KMS-11 (cell line): ENCODE data around the gene SP140L.
"Not testable (repeated sequence)": the region's sequence is repeated elsewhere in the genome, so short reads cannot be mapped to it uniquely, and the experiment has no call there.

Source experiments
- H2AFZ ChIP-seq: fragments of 200-600 bp; sonication (generic); 2 replicates; pipeline ENCODE4 v1.6.1; 2016; ENCODE audit warnings: antibody characterized with exemption, mixed run types, low read depth
- H3K27ac ChIP-seq: fragments of 200-600 bp; sonication (generic); 2 replicates; pipeline ENCODE4 v1.6.1; 2016; ENCODE audit warnings: mild to moderate bottlenecking, mixed run types
- H3K27me3 ChIP-seq: fragments of 200-600 bp; sonication (generic); 2 replicates; pipeline ENCODE4 v1.6.1; 2017; ENCODE audit warnings: mild to moderate bottlenecking, low read depth, mixed run types, moderate library complexity; ENCODE audit not compliant: insufficient read depth
- H3K36me3 ChIP-seq: fragments of 200-600 bp; sonication (generic); 2 replicates; pipeline ENCODE4 v1.6.1; 2017; ENCODE audit warnings: mild to moderate bottlenecking, mixed run types; ENCODE audit not compliant: insufficient read depth
- H3K4me1 ChIP-seq: fragments of 200-600 bp; sonication (generic); 2 replicates; pipeline ENCODE4 v1.6.1; 2016; ENCODE audit warnings: mild to moderate bottlenecking, low read depth, mixed run types; ENCODE audit not compliant: poor library complexity, severe bottlenecking
- H3K4me2 ChIP-seq: fragments of 200-600 bp; sonication (generic); 2 replicates; pipeline ENCODE4 v1.7.0; 2016; ENCODE audit warnings: mild to moderate bottlenecking, mixed run types
- H3K4me3 ChIP-seq: fragments of 200-600 bp; sonication (generic); IDR thresholded peaks from 2 replicates; pipeline ENCODE4 v1.6.1; 2017; ENCODE audit warnings: low read depth, low read length, mixed read lengths; ENCODE audit not compliant: insufficient read depth
- H3K79me2 ChIP-seq: fragments of 200-600 bp; sonication (generic); 2 replicates; pipeline ENCODE4 v1.6.1; 2016; ENCODE audit warnings: low read depth, mixed run types; ENCODE audit not compliant: insufficient read depth
- H3K9ac ChIP-seq: fragments of 200-600 bp; sonication (generic); 2 replicates; pipeline ENCODE4 v1.6.1; 2016; ENCODE audit warnings: mild to moderate bottlenecking, mixed run types
- H4K20me1 ChIP-seq: fragments of 200-600 bp; sonication (generic); 2 replicates; pipeline ENCODE4 v1.6.1; 2016; ENCODE audit warnings: mild to moderate bottlenecking, mixed run types; ENCODE audit not compliant: insufficient read depth
- CTCF ChIP-seq: fragments of 200-600 bp; sonication (generic); conservative IDR thresholded peaks from 2 replicates; pipeline ENCODE4 v1.6.1; 2017; ENCODE audit warnings: low read depth, mild to moderate bottlenecking, antibody characterized with exemption, low read length, moderate library complexity, mixed read lengths

Gene SP140L

DNA sequence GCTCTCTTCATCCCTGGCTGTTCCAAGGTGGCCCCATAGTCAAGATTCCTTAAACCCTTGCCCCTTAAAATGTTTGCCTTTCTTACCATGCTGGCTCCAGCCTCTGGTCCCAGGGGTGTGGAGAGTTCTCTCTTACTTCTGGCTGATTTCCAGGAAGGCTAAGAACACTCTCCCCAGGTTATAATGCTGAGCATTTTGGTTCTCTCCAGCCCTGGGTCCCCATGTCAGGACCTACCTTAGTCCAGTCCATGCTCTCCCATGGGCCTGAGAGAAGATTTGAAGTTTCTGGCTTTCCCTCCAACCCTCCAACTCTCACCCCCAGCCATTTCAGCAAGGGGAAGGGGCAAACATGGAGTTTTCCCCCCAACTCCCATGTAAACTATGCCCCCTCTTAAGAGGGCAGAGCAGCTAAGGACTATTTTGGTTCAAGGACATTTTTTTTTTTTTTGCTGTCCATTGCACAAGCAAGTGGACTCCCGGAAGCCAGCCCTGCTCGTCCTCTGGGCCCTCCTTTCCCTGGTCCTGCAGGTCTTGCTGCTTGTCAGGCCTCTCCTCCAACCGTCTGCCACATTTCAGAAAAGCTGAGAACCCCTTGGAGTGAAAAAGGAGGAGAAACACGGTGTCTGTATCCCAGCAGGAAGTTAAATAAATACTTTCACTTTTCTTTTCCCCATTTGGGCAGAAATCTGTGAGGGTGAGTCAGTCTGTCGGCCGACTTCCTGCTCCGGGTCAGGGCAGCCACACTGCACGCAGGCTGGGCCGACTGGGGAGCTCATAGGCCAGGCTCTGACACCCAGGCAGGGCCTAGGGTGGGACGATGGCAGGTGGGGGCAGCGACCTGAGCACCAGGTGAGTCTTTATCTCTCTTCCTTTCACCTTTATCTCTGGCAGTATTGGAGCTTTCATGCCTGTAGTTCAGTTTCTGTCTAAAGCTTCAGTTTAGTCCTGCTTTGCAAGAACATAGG is at the start of gene SP140L:
TSS of gene SP140L (plus strand) at position 741 of the 965 bp plus-strand sequence. CDS start at position 818, 77 bp downstream.
- peak within 1 kb of the TSS; percentile 78; the same call in 1 of the 2 replicates for H2AFZ ChIP-seq
- peak within 1 kb of the TSS; percentile 46; the same call in 1 of the 2 replicates for H3K27ac ChIP-seq
- peak within 1 kb of the TSS; percentile 86 for H3K4me2 ChIP-seq
- H3K27me3 ChIP-seq, result no peaks in the 10 kb centered on the region
- no peaks in the 10 kb centered on the region for H3K36me3 ChIP-seq
- peak within 1 kb of the TSS; percentile 47; the same call in 1 of the 2 replicates for H3K9ac ChIP-seq
- no peak within 1 kb of the TSS for H3K4me3 ChIP-seq
- H3K4me1 ChIP-seq, result peaks cover 22% of the 10 kb centered on the region
- H4K20me1 ChIP-seq, result no peaks in the 10 kb centered on the region
- H3K79me2 ChIP-seq, result 0 out of 2 replicates have a peak, but pooled peaks cover 7% of the 10 kb centered on the region
- TF ChIP-seq CTCF, result no peak

DNA sequence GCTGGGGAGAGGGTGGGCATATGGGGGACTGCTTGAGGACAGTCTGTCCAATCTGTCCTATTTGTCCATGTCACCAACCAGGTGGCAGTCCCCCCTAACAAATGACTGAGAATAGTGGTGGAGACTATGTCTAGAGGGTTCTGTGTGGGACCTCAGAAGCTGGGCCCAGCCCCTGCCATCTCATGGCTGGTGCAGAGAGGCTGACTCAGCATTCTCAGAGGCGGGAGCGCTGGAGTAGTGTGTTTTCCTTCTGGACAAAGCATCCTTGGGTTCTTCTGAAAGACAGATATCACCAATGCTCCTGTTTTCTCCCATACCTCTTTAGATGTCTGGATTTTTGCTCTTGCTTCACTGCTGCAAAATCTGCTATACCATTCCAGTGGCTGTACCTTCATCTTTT is 44.1 kb upstream of the SP140L start:
- Histone ChIP-seq H3K36me3 (no peaks in the 10 kb centered on the region), H3K4me2 (no peak overlapping the region), H3K4me3 (no peak overlapping the region), H3K4me1 (peaks cover 2% of the 10 kb centered on the region), H4K20me1 (no peaks in the 10 kb centered on the region), H3K27me3 (no peaks in the 10 kb centered on the region), H3K9ac (no peak overlapping the region), H2AFZ (no peak overlapping the region), H3K79me2 (no peaks in the 10 kb centered on the region), H3K27ac (no peak overlapping the region)
- TF ChIP-seq CTCF, result no peak

DNA sequence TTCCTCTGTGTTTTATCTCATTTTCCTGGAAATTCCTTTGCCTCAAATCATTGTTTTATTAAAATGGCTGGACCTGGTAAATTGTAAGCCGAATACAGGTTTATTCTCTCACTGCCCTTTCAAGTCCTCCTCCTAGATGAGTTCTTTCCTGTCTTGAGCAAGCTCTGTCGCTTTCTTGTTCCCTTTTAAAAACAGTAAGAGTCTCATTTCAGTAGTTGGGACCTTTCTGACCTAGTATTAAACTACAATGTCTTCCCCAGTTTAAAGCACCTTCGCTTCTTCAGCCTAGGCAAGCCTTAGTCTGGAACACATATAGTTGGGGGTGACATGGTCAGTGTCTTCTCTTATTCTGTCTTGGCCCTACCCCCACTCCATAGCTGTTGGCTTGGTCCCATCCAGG is 40.9 kb upstream of the SP140L start:
- H3K9ac ChIP-seq, result no peak overlapping the region
- no peak overlapping the region for H3K27ac ChIP-seq
- no peaks in the 10 kb centered on the region for H3K36me3 ChIP-seq
- H3K4me1 ChIP-seq, result peaks cover 6% of the 10 kb centered on the region
- H3K4me3 ChIP-seq, result no peak overlapping the region
- H3K4me2 ChIP-seq, result no peak overlapping the region
- no peaks in the 10 kb centered on the region for H3K27me3 ChIP-seq
- H3K79me2 ChIP-seq, result no peaks in the 10 kb centered on the region
- no peaks in the 10 kb centered on the region for H4K20me1 ChIP-seq
- no peak overlapping the region for H2AFZ ChIP-seq
- TF ChIP-seq CTCF, result no peak

DNA sequence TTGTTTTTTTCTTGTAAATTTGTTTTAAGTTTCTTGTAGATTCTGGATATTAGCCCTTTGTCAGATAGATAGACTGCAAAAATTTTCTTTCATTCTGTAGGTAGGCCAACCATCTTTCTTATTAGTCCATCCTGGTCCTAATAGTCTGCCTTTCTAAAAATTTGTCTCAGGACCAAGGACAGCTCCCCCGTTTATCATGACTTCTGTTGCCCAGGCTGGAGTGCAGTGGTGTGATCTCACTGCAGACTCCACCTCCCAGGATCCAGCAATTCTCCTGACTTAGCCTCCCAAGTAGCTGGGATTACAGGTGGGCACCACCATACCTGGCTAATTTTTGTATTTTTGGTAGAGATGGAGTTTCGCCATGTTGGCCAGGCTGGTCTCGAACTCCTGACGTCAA is 37.7 kb upstream of the SP140L start:
- H3K27me3 ChIP-seq, H3K27ac ChIP-seq, H4K20me1 ChIP-seq, H3K4me3 ChIP-seq, H2AFZ ChIP-seq, H3K79me2 ChIP-seq, H3K4me1 ChIP-seq, H3K36me3 ChIP-seq, H3K4me2 ChIP-seq, H3K9ac ChIP-seq: not testable (repeated sequence)

DNA sequence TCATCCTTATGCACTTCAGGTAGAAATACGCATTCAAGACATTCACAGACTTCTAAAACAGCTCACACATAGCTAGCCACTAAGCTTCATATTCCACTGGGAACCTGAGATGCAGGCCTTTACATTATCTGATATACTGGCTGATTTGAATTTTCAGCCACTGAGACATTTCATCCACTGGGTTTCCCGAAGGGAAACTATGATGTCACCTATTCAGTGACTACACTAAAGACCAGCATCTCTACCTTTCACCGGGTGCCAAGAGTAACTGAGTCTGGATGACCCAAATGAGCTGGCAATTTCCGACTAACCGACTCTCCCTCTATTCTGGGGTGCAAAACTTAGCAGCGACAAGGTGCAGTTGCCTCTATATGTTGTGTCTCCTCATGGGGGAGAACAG is 31.8 kb upstream of the SP140L start:
- no peak overlapping the region for H3K9ac ChIP-seq
- no peak overlapping the region for H2AFZ ChIP-seq
- peaks cover 13% of the 10 kb centered on the region for H3K4me1 ChIP-seq
- TF ChIP-seq CTCF, result no peak
- H3K4me2 ChIP-seq, result no peak overlapping the region
- no peaks in the 10 kb centered on the region for H4K20me1 ChIP-seq
- no peaks in the 10 kb centered on the region for H3K79me2 ChIP-seq
- no peak overlapping the region for H3K4me3 ChIP-seq
- H3K36me3 ChIP-seq, result no peaks in the 10 kb centered on the region
- no peak overlapping the region for H3K27ac ChIP-seq
- no peaks in the 10 kb centered on the region for H3K27me3 ChIP-seq
